HepG2 (cell line): Measurements from ENCODE around the gene NOTCH4. TPM values are rescaled to one million over a fixed set of nuclear protein-coding genes. Genes with fewer than 3 reads are reported as not detected.

ENCODE experiments used
- AGO1 ChIP-seq: fragments of 200-400 bp; formaldehyde crosslinking; IDR thresholded peaks from 2 replicates; pipeline ENCODE4 v1.6.1; 2017; ENCODE audit warnings: mild to moderate bottlenecking, low read depth, low read length, moderate library complexity; ENCODE audit not compliant: poor library complexity, severe bottlenecking
- ATF6 ChIP-seq: sonication (generic); formaldehyde crosslinking; conservative IDR thresholded peaks from 2 replicates; pipeline ENCODE4 v1.4.0; 2020; ENCODE audit warnings: missing genetic modification reagents
- ATRX ChIP-seq: sonication (generic); formaldehyde crosslinking; IDR thresholded peaks from 2 replicates; pipeline ENCODE4 v1.4.0; 2020; ENCODE audit warnings: missing genetic modification reagents, borderline replicate concordance
- CREB3 ChIP-seq: sonication (generic); formaldehyde crosslinking; IDR thresholded peaks from 2 replicates; pipeline ENCODE4 v1.5.0; 2020; ENCODE audit warnings: missing genetic modification reagents
- FOXP1 ChIP-seq, 2 experiments: fragments of 450-650 bp in 1 of 2; IDR thresholded peaks; 2 replicates each; pipeline ENCODE4 v1.6.1; 2017 to 2018; ENCODE audit warnings: antibody characterized with exemption in 1 of 2
- HES4 ChIP-seq: sonication (generic); formaldehyde crosslinking; IDR thresholded peaks from 2 replicates; pipeline ENCODE4 v1.9.0; 2021; ENCODE audit warnings: mild to moderate bottlenecking, missing genetic modification reagents, borderline replicate concordance
- HIC2 ChIP-seq: sonication (generic); formaldehyde crosslinking; IDR thresholded peaks from 2 replicates; pipeline ENCODE4 v1.9.0; 2022; ENCODE audit warnings: low read depth, missing genetic modification reagents
- HMGXB4 ChIP-seq, 2 experiments: sonication (generic) in 1 of 2; formaldehyde crosslinking in 1 of 2; IDR thresholded peaks; 2 replicates each; pipeline versions ENCODE4 v1.4.0 to v1.6.1; 2018 to 2020; ENCODE audit warnings: missing genetic modification reagents in 2 of 2, borderline replicate concordance in 1 of 2, low read depth in 1 of 2, mild to moderate bottlenecking in 1 of 2, missing biosample characterization in 1 of 2
- MBNL3 ChIP-seq: fragments of 250-450 bp; sonication (Bioruptor Pico); conservative IDR thresholded peaks from 2 replicates; pipeline ENCODE4 v1.8.0; 2022; ENCODE audit warnings: mild to moderate bottlenecking, inconsistent platforms
- POGZ ChIP-seq: sonication (generic); formaldehyde crosslinking; IDR thresholded peaks from 2 replicates; pipeline ENCODE4 v1.4.0; 2020; ENCODE audit warnings: mild to moderate bottlenecking, missing genetic modification reagents
- SAP130 ChIP-seq: IDR thresholded peaks from 2 replicates; pipeline ENCODE4 v1.6.1; 2016; ENCODE audit warnings: low read depth
- SCMH1 ChIP-seq: sonication (generic); formaldehyde crosslinking; IDR thresholded peaks from 2 replicates; pipeline ENCODE4 v1.9.0; 2021; ENCODE audit warnings: missing genetic modification reagents, mild to moderate bottlenecking, borderline replicate concordance
- U2AF1 ChIP-seq: fragments of 200-400 bp; formaldehyde crosslinking; optimal IDR thresholded peaks from 2 replicates; pipeline ENCODE3; 2017; ENCODE audit warnings: mild to moderate bottlenecking, low read depth, low read length
- ZFP37 ChIP-seq: sonication (generic); formaldehyde crosslinking; IDR thresholded peaks from 2 replicates; pipeline ENCODE4 v1.4.0; 2020; ENCODE audit warnings: missing genetic modification reagents, borderline replicate concordance
- ZNF337 ChIP-seq: sonication (generic); formaldehyde crosslinking; IDR thresholded peaks from 2 replicates; pipeline ENCODE4 v1.5.1; 2020; ENCODE audit warnings: missing genetic modification reagents, low read depth, mild to moderate bottlenecking, borderline replicate concordance
- ZUFSP ChIP-seq: sonication (generic); formaldehyde crosslinking; IDR thresholded peaks from 2 replicates; pipeline ENCODE4 v1.9.0; 2021; ENCODE audit warnings: missing genetic modification reagents, mild to moderate bottlenecking, borderline replicate concordance
- polyA plus RNA-seq, 8 experiments: library from polyadenylated mRNA; depleted of rRNA in 3 of 8; stranded (reverse) in 7 of 8; unstranded in 1 of 8; fragments of >200 nt; fragmentation: Illumina TruSeq in 4 of 8; extraction: Trizol in 4 of 8; gene quantifications; 2 replicates each; pipeline versions ENCODE4 v1.2.1 to v1.2.3, GENCODE V29; 2011 to 2016; ENCODE audit warnings: low read depth in 4 of 8, missing spikeins in 1 of 8, mixed read lengths in 1 of 8; ENCODE audit not compliant: insufficient read depth in 1 of 8
- total RNA-seq, 5 experiments: library from RNA; depleted of rRNA; stranded (reverse); fragments of >200 nt; fragmentation: Illumina TruSeq; extraction: Trizol; gene quantifications; 2 replicates each; pipeline ENCODE4 v1.2.3, GENCODE V29; 2016; ENCODE audit warnings: low read depth in 1 of 5

Gene NOTCH4
- total and polyA plus RNA-seq, 2 of the 13 experiments (the other 11 are each of a cell fraction or from before 2014, with no cell fraction given): 0.51 to 0.83 TPM

GRCh38 chr6:32178547-32179440 lies 45.1 kb downstream of the NOTCH4 start (continued):
- TF ChIP-seq ATF6: 0 out of 2 replicates have a peak, but pooled peaks have one; percentile 16
- TF ChIP-seq ZNF337 (CRISPR knock-in tag): no peak
- peak; percentile 41; the same call in 1 of the 2 replicates for TF ChIP-seq POGZ (CRISPR knock-in tag)
- no peak for TF ChIP-seq SCMH1
- TF ChIP-seq SAP130: peak; percentile 57; the same call in 1 of the 2 replicates
- no peak for TF ChIP-seq FOXP1 (IDR thresholded peaks at IDR 0.05)
- TF ChIP-seq FOXP1 (CRISPR knock-in tag; IDR thresholded peaks at IDR 0.05): no peak
- no peak for TF ChIP-seq U2AF1
- TF ChIP-seq AGO1: no peak
- TF ChIP-seq ZFP37 (CRISPR knock-in tag): 0 out of 2 replicates have a peak, but pooled peaks have one; percentile 71
- TF ChIP-seq MBNL3 (CRISPR knock-in tag): no peak
- no peak for TF ChIP-seq ZUFSP (CRISPR knock-in tag)
- no peak; a peak in 1 of 4 replicates for TF ChIP-seq HMGXB4 (CRISPR knock-in tag; IDR thresholded peaks at IDR 0.05; ENCODE audit: borderline replicate concordance in 1 of 2, low read depth in 1 of 2)
- no peak for TF ChIP-seq HES4 (CRISPR knock-in tag)
- TF ChIP-seq HIC2 (CRISPR knock-in tag): no peak
- TF ChIP-seq CREB3: no peak
- TF ChIP-seq ATRX (CRISPR knock-in tag): no peak
